ENCODE data around the gene SLC17A7.

GRCh38 chr19:49409441-49410029 lies 31.8 kb downstream of the SLC17A7 start:
- no peak for TF ChIP-seq GATA3 (IDR thresholded peaks at IDR 0.05; ENCODE audit: low read depth, low read length)
- no peak for TF ChIP-seq GATA2 (IDR thresholded peaks at IDR 0.05; ENCODE audit: low read depth, low read length)
